DOHH2 (cell line): ENCODE results near the gene CEMIP.

Experiments used
- CTCF ChIP-seq: fragments of 200-600 bp; sonication (generic); IDR thresholded peaks from one replicate; pipeline ENCODE4 v1.5.1; 2014; ENCODE audit warnings: antibody characterized with exemption, mild to moderate bottlenecking, low read depth, low read length; ENCODE audit not compliant: poor library complexity, severe bottlenecking
- EZH2phosphoT487 ChIP-seq: fragments of 200-600 bp; sonication (generic); IDR thresholded peaks from 2 replicates; pipeline ENCODE4 v1.6.1; 2017; ENCODE audit warnings: borderline replicate concordance, mild to moderate bottlenecking, antibody characterized with exemption, low read length, moderate library complexity, mixed read lengths

- TF ChIP-seq CTCF (no peak), EZH2phosphoT487 (no peak)
These were observed 25.9 kb downstream of the CEMIP start for GRCh38 chr15:80804970-80805495.
